ENCODE data around the gene PCDH1. TPM values are rescaled to one million over a fixed set of nuclear protein-coding genes. Genes with fewer than 3 reads are reported as not detected.

The PCDH1 gene
- total RNA-seq, 1 donor from 2014 or later, result not detected

- no peaks in the 10 kb centered on the region for H3K36me3 Mint-ChIP-seq (ENCODE audit: low read depth)
- intact Hi-C loops (cut with micrococcal nuclease), result no loop called here
- H3K27ac Mint-ChIP-seq, result no peak overlapping the region
- H3K4me3 Mint-ChIP-seq (ENCODE audit: low read depth), result no peak overlapping the region
- H3K4me1 Mint-ChIP-seq (ENCODE audit: low read depth), result peaks cover 14% of the 10 kb centered on the region
- DNase-seq (ENCODE audit: low spot score), result no peak
- H3K27me3 Mint-ChIP-seq (ENCODE audit: low read depth), result peaks cover 74% of the 10 kb centered on the region
- H3K9me3 Mint-ChIP-seq, result no peaks in the 10 kb centered on the region
Measured at GRCh38 chr5:141875795-141876627, 2.2 kb downstream of the PCDH1 start.

- Mint-ChIP-seq H3K4me1 (ENCODE audit: low read depth) (peaks cover 14% of the 10 kb centered on the region), H3K9me3 (no peaks in the 10 kb centered on the region), H3K27me3 (ENCODE audit: low read depth) (peaks cover 72% of the 10 kb centered on the region), H3K4me3 (ENCODE audit: low read depth) (no peak overlapping the region), H3K36me3 (ENCODE audit: low read depth) (no peaks in the 10 kb centered on the region), H3K27ac (no peak overlapping the region)
- no peak for DNase-seq (ENCODE audit: low spot score)
- intact Hi-C loops (cut with micrococcal nuclease), result no loop called here
Measured at GRCh38 chr5:141875022-141875740, 3.0 kb downstream of the PCDH1 start.

DNA sequence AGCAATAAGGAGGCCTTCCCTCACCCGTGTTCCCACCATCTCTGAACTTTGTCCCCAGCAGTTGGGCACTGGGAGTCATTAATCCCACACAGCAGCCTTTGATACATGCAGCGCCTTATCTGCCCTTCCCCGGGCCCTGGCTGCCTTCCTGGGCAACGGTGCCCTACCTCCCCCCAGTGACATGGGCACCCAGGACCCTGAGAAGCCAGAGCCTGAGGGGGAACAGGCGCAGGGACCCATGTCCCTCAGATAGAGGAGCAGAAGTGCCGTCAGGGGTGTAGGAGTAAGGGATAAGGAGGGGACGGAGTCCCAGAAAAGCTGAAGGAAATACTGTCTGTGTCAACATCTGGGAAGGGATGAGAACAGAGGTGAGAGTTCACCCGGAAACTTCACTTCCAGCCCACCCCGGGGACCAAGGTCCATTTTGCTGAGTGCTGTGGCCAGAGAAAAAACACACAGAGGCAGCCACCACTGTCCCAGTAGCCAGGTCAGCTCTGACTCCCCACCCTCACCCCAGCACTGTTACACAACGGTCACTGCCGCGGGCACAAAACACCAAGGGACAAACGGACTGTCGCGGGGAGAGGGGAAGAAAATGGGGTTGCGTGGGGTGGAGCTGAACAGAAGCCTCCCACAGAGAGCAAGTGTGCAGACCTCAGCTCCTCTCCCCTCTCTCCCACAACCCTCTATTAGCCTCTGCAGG, 3.8 kb downstream of the PCDH1 start:
- no peak for DNase-seq (ENCODE audit: low spot score)
- no peak overlapping the region for H3K27ac Mint-ChIP-seq
- intact Hi-C loops (cut with micrococcal nuclease), result no loop called here
- H3K9me3 Mint-ChIP-seq, result no peaks in the 10 kb centered on the region
- no peaks in the 10 kb centered on the region for H3K36me3 Mint-ChIP-seq (ENCODE audit: low read depth)
- no peak overlapping the region for H3K4me3 Mint-ChIP-seq (ENCODE audit: low read depth)
- peaks cover 12% of the 10 kb centered on the region for H3K4me1 Mint-ChIP-seq (ENCODE audit: low read depth)
- H3K27me3 Mint-ChIP-seq (ENCODE audit: low read depth), result peaks cover 67% of the 10 kb centered on the region

DNA sequence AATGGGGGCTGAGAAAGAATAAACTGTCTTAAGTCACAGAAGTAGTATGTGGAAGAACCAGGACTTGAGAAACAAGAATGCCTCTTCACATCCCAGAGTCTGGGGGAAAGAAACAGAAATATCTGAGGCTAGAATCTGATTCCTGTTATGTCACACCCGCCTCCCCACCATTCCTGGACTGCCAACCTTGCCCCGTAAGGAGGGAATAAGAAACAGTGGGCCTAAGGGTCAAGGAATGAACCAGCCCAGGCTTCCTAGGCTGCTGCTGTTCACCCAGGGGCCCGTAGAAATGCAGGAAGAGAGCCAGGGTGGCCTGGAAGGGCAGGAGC, 4.3 kb downstream of the PCDH1 start:
- H3K4me1 Mint-ChIP-seq (ENCODE audit: low read depth), result peaks cover 8% of the 10 kb centered on the region
- no peaks in the 10 kb centered on the region for H3K36me3 Mint-ChIP-seq (ENCODE audit: low read depth)
- H3K4me3 Mint-ChIP-seq (ENCODE audit: low read depth), result no peak overlapping the region
- H3K27me3 Mint-ChIP-seq (ENCODE audit: low read depth), result peaks cover 62% of the 10 kb centered on the region
- H3K9me3 Mint-ChIP-seq, result no peaks in the 10 kb centered on the region
- no peak overlapping the region for H3K27ac Mint-ChIP-seq
- DNase-seq (ENCODE audit: low spot score), result no peak
- intact Hi-C loops (cut with micrococcal nuclease), result no loop called here

GRCh38 chr5:141872496-141873356, 5.5 kb downstream of the PCDH1 start:
- peaks cover 57% of the 10 kb centered on the region for H3K27me3 Mint-ChIP-seq (ENCODE audit: low read depth)
- H3K27ac Mint-ChIP-seq, result no peak overlapping the region

GRCh38 chr5:141871870-141872269, 6.3 kb downstream of the PCDH1 start:
- Mint-ChIP-seq H3K27me3 (ENCODE audit: low read depth) (peaks cover 53% of the 10 kb centered on the region), H3K9me3 (no peaks in the 10 kb centered on the region), H3K27ac (no peak overlapping the region), H3K4me1 (ENCODE audit: low read depth) (no peaks in the 10 kb centered on the region), H3K4me3 (ENCODE audit: low read depth) (no peak overlapping the region), H3K36me3 (ENCODE audit: low read depth) (no peaks in the 10 kb centered on the region)
- no peak for DNase-seq (ENCODE audit: low spot score)
- intact Hi-C loops (cut with micrococcal nuclease), result no loop called here

More at GRCh38 chr5:141872496-141873356, 5.5 kb downstream of the PCDH1 start:
- Mint-ChIP-seq H3K9me3 (no peaks in the 10 kb centered on the region), H3K4me3 (ENCODE audit: low read depth) (no peak overlapping the region), H3K4me1 (ENCODE audit: low read depth) (peaks cover 6% of the 10 kb centered on the region), H3K36me3 (ENCODE audit: low read depth) (no peaks in the 10 kb centered on the region)
- intact Hi-C loops (cut with micrococcal nuclease), result no loop called here
- DNase-seq (ENCODE audit: low spot score), result no peak

DNA sequence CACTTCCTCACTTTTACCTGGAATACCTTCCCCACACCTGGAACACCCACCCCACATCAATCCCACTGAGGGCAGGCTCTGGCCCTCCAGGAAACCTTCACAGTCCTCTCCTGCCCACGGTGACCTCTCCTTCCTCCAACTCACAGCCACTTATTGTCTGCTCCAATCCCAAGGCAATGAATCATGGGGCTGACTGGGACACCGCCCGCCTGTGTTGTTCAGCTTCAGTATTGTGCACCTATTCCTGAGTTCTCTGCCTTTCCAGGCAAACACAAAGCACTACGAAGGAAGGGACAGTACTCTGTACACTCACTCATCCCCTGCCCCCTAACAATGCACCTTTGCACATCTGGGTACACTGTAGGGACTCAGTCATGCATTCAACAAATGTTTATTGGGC, 7.3 kb downstream of the PCDH1 start:
- Mint-ChIP-seq H3K9me3 (no peaks in the 10 kb centered on the region), H3K27ac (no peak overlapping the region), H3K4me3 (ENCODE audit: low read depth) (no peak overlapping the region), H3K27me3 (ENCODE audit: low read depth) (peaks cover 49% of the 10 kb centered on the region), H3K4me1 (ENCODE audit: low read depth) (no peaks in the 10 kb centered on the region), H3K36me3 (ENCODE audit: low read depth) (no peaks in the 10 kb centered on the region)
- no peak for DNase-seq (ENCODE audit: low spot score)
- intact Hi-C loops (cut with micrococcal nuclease), result no loop called here

- no peak overlapping the region for H3K4me3 Mint-ChIP-seq (ENCODE audit: low read depth)
- H3K36me3 Mint-ChIP-seq (ENCODE audit: low read depth), result no peaks in the 10 kb centered on the region
- intact Hi-C loops (cut with micrococcal nuclease), result no loop called here
- no peaks in the 10 kb centered on the region for H3K9me3 Mint-ChIP-seq
- H3K27me3 Mint-ChIP-seq (ENCODE audit: low read depth), result peaks cover 43% of the 10 kb centered on the region
- H3K4me1 Mint-ChIP-seq (ENCODE audit: low read depth), result no peaks in the 10 kb centered on the region
- no peak overlapping the region for H3K27ac Mint-ChIP-seq
- DNase-seq (ENCODE audit: low spot score), result no peak
Measured at GRCh38 chr5:141870228-141870627, 8.0 kb downstream of the PCDH1 start.

DNA sequence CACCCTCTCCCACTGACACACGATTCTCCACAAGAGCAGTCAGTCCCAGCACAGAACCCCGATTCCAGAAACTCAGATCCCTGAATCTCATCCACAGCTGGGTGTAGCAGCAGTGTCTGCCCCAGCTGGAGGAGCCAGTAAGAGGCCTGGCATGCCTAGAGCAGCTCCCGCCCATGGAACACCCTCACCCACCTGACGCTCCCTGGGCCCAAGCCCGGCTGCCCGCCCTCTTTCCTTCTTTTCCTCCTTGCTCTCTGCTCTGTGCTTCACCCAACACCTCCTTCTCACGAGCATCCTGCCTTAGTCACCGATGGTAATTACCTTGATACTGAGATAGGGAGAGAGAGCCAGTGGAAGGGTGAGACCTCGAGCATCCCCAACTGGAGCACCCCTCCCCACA, 8.7 kb downstream of the PCDH1 start:
- Mint-ChIP-seq H3K4me1 (ENCODE audit: low read depth) (no peaks in the 10 kb centered on the region), H3K4me3 (ENCODE audit: low read depth) (no peak overlapping the region), H3K9me3 (no peaks in the 10 kb centered on the region), H3K27ac (no peak overlapping the region), H3K27me3 (ENCODE audit: low read depth) (peaks cover 36% of the 10 kb centered on the region), H3K36me3 (ENCODE audit: low read depth) (no peaks in the 10 kb centered on the region)
- intact Hi-C loops (cut with micrococcal nuclease), result no loop called here
- no peak for DNase-seq (ENCODE audit: low spot score)

DNA sequence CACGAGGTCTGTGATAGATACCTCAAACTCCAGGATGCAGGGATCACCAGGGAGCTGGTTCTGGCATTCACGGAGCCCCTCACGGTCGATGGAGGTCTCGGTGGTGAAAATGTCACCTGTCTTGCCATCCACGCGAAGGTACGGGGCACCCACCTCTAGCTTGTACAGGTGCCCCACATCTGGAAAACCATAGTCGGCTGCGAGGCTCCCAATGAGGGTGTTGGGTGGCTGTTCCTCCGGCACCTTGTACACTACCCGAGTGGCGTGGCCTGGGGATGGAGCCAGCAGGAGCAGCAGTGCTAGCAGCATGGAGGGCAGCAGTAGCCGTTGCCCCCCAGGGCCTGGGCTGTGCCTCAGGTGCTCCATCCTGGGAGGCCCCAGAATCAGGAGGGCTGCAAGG, 9.2 kb downstream of the PCDH1 start:
- Mint-ChIP-seq H3K4me3 (ENCODE audit: low read depth) (no peak overlapping the region), H3K9me3 (no peaks in the 10 kb centered on the region), H3K27ac (no peak overlapping the region), H3K4me1 (ENCODE audit: low read depth) (no peaks in the 10 kb centered on the region), H3K36me3 (ENCODE audit: low read depth) (no peaks in the 10 kb centered on the region), H3K27me3 (ENCODE audit: low read depth) (peaks cover 31% of the 10 kb centered on the region)
- no peak for DNase-seq (ENCODE audit: low spot score)
- intact Hi-C loops (cut with micrococcal nuclease), result no loop called here

DNA sequence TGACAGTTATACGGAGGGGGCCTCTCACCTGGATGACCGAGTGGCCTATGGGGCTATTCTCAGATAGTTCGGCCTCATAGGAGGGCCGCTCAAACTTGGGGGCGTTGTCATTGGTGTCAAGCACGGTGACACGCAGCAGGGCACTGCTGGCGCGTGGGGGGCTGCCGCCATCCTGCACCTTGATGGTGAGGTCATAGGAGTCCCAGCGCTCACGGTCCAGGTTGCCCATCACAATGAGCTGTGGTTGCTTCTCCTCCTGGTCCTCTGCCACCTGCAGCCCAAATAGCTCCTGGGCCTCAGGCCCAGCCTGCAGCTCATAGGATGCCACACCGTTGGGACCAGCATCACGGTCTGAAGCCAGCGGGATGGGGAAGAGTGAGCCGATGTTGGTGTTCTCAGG, 9.7 kb downstream of the PCDH1 start:
- Mint-ChIP-seq H3K4me3 (ENCODE audit: low read depth) (no peak overlapping the region), H3K9me3 (no peaks in the 10 kb centered on the region), H3K4me1 (ENCODE audit: low read depth) (no peaks in the 10 kb centered on the region), H3K27me3 (ENCODE audit: low read depth) (peaks cover 26% of the 10 kb centered on the region), H3K36me3 (ENCODE audit: low read depth) (no peaks in the 10 kb centered on the region), H3K27ac (no peak overlapping the region)
- DNase-seq (ENCODE audit: low spot score), result no peak
- intact Hi-C loops (cut with micrococcal nuclease), result no loop called here

- no peak for DNase-seq (ENCODE audit: low spot score)
- no peaks in the 10 kb centered on the region for H3K9me3 Mint-ChIP-seq
- H3K4me3 Mint-ChIP-seq (ENCODE audit: low read depth), result no peak overlapping the region
- no peak overlapping the region for H3K27ac Mint-ChIP-seq
- peaks cover 23% of the 10 kb centered on the region for H3K27me3 Mint-ChIP-seq (ENCODE audit: low read depth)
- intact Hi-C loops (cut with micrococcal nuclease), result no loop called here
- no peaks in the 10 kb centered on the region for H3K4me1 Mint-ChIP-seq (ENCODE audit: low read depth)
- no peaks in the 10 kb centered on the region for H3K36me3 Mint-ChIP-seq (ENCODE audit: low read depth)
Measured at GRCh38 chr5:141867651-141868050, 10.6 kb downstream of the PCDH1 start.

All from activated T-helper 2 cell treated with anti-CD3 and anti-CD28 coated beads, Interferon-gamma antibody, Interleukin-2, Interleukin-4, amounts not matched to agents 10 μg/mL and 5 μg/mL and 100 μg/mL, durations not matched to agents 14 hours and 24 hours and 36 hours (primary cell).